Gastroesophageal sphincter (tissue), 4 donors: ENCODE data around the gene CENPB. TPM values are rescaled to one million over a fixed set of nuclear protein-coding genes. Genes with fewer than 3 reads are reported as not detected.

ENCODE experiments used
- ATAC-seq: fragments of 150-250 bp; one replicate; pipeline ENCODE4 v1.9.1; 2016; ENCODE audit warnings: mild to moderate bottlenecking, moderate library complexity
- H3K27ac ChIP-seq, 4 donors: fragments of 200-600 bp; sonication (generic) in 3 of 4; 1 replicate in 3 of 4; 2 replicates in 1 of 4; pipeline ENCODE4 v1.5.1; 2016 to 2019
- H3K27me3 ChIP-seq: fragments of 200-600 bp; sonication (generic); one replicate; pipeline ENCODE4 v1.5.1; 2019
- H3K36me3 ChIP-seq, 2 donors: fragments of 200-600 bp; sonication (generic); one replicate each; pipeline ENCODE4 v1.5.1; 2019; ENCODE audit warnings: control low read depth in 1 of 2
- H3K4me1 ChIP-seq, 3 donors: fragments of 200-600 bp; sonication (generic); 1 replicate in 2 of 3; 2 replicates in 1 of 3; pipeline ENCODE4 v1.5.1; 2016 to 2019; ENCODE audit warnings: control low read depth in 2 of 3
- H3K4me3 ChIP-seq, 2 donors: fragments of 200-600 bp; sonication (generic); one replicate each; pipeline ENCODE4 v1.5.1; 2019; ENCODE audit warnings: mild to moderate bottlenecking in 1 of 2, moderate library complexity in 1 of 2
- H3K9me3 ChIP-seq, 3 donors: fragments of 200-600 bp; sonication (generic); one replicate each; pipeline ENCODE4 v1.5.1; 2017 to 2019; ENCODE audit warnings: control low read depth in 2 of 3
- CTCF ChIP-seq, 4 experiments: fragments of 200-600 bp in 2 of 4; fragments of 450-650 bp in 2 of 4; sonication (generic) in 1 of 4; IDR thresholded peaks; one replicate each; pipeline ENCODE4 v1.5.1; 2017 to 2019; ENCODE audit warnings: antibody characterized with exemption in 4 of 4, mild to moderate bottlenecking in 2 of 4, moderate library complexity in 2 of 4
- EP300 ChIP-seq: sonication (generic); formaldehyde crosslinking; IDR thresholded peaks from one replicate; pipeline ENCODE4 v1.6.1; 2017; ENCODE audit warnings: antibody characterized with exemption, mild to moderate bottlenecking
- POLR2A ChIP-seq, 2 donors: fragments of 450-650 bp; IDR thresholded peaks; one replicate each; pipeline ENCODE4 v1.6.1; 2017; ENCODE audit warnings: antibody characterized with exemption in 2 of 2, mild to moderate bottlenecking in 2 of 2, moderate library complexity in 1 of 2
- POLR2AphosphoS5 ChIP-seq: sonication (generic); formaldehyde crosslinking; IDR thresholded peaks from one replicate; pipeline ENCODE4 v1.6.1; 2017; ENCODE audit warnings: antibody characterized with exemption
- WGBS, 2 donors: methylation state at CpG; one replicate each; pipeline ENCODE4 v1.1.5; 2018; ENCODE audit warnings: low coverage in 1 of 2; 5-methylcytosine and 5-hydroxymethylcytosine counted together
- total RNA-seq, 4 donors: library from RNA; depleted of rRNA; stranded (reverse); fragments of >200 nt; gene quantifications; one replicate each; pipeline ENCODE4 v1.1.0, GENCODE V29; 2016

The CENPB gene
- total RNA-seq, 4 donors from 2014 or later, result 134 to 200 (median 139) TPM

- Histone ChIP-seq H3K36me3 (peaks cover 0 to 22% of the 10 kb centered on the region in 2 donors), H3K27ac (peak overlapping the region in 2 of 4 donors; percentile 43 to 88), H3K27me3 (no peaks in the 10 kb centered on the region), H3K4me3 (peak overlapping the region in 1 of 2 donors; percentile 75), H3K9me3 (no peaks in the 10 kb centered on the region), H3K4me1 (peaks cover 2 to 56% (median 31%) of the 10 kb centered on the region in 3 donors)
- TF ChIP-seq CTCF (IDR thresholded peaks at IDR 0.05) (no peak), POLR2AphosphoS5 (no peak), EP300 (no peak), POLR2A (IDR thresholded peaks at IDR 0.05) (no peak)
- 58 to 64% methylated on average over 5 of the region's 5 CpGs for WGBS, 2 donors
- ATAC-seq, result no peak
Measured at GRCh38 chr20:3787324-3788014, 929 bp upstream of the CENPB start.

DNA sequence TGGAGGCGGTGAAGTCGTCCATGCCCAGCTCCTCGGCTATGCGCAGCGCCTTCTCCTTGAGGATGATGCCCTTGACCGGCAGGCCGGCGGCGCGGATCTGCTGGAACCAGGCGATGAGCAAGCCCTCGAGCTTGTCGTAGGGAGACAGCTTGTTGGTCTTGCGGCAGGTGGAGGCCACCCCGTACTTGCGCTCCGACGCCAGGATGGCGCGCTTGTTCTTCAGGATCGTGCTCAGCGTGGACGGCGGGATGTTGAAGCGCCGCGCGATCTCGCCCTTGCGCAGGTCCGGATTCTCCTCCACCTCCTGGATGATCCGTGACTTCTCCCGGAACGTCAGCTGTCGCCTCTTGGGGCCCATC, 435 bp downstream of the CENPB start:
- H3K9me3 ChIP-seq, result no peaks in the 10 kb centered on the region
- peak overlapping the region; percentile 21 to 88 (median 84) for H3K27ac ChIP-seq
- peak overlapping the region; percentile 42 to 75 for H3K4me3 ChIP-seq
- H3K27me3 ChIP-seq, result no peaks in the 10 kb centered on the region
- no peak for TF ChIP-seq CTCF (IDR thresholded peaks at IDR 0.05)
- no peak for TF ChIP-seq EP300
- no peak for TF ChIP-seq POLR2AphosphoS5
- TF ChIP-seq POLR2A (IDR thresholded peaks at IDR 0.05), result no peak
- no CpG with 5 or more reads among the region's 35 CpGs for WGBS, 2 donors
- ATAC-seq, result peak; percentile 44
- peaks cover 2 to 66% (median 31%) of the 10 kb centered on the region in 3 donors for H3K4me1 ChIP-seq
- H3K36me3 ChIP-seq, result peaks cover 0 to 23% of the 10 kb centered on the region in 2 donors

DNA sequence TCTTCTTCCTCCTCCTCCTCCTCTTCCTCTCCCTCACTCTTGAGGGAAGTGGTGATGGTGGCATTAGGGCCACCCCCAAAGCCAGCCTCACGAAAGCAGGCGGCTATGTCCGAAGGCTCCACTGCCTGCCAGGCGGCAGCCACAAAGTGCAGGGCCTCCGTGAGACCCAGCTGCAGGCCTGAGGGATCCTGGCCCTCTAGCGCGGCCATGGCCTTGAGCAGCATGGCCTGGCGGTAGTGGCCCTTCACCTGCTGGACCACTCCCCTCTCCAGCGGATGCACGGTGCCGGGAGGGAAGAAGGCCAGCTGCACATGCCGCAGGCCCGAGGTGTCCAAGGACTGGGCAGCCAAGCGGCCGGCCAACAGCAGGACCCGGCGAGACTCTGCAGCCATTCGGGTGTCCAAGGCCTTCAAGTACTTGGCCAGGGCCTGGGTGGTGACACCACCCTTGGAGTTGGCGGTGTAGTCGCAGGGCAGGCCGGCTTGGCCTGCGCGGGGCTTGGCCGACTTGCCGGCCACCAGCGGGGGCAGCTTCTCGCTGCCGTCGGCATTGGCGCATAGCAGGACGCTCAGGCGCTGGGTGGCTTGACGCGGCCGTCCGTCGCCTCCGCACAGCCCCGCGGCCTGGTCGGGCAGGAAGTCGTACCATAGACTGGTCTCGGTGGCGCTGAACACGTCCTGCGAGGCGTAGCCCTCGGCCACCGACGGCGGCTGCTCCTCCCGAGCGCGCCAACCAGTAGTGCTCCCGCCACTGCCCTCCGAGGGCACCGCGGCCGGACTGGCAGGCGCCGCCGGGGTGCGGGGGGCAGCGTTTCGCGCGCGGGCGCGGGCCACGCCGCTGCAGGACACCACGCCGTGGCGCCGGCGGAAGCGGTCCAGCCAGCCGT, 1.1 kb downstream of the CENPB start:
- Histone ChIP-seq H3K27me3 (no peaks in the 10 kb centered on the region), H3K4me1 (peaks cover 2 to 73% (median 31%) of the 10 kb centered on the region in 3 donors), H3K36me3 (peaks cover 0 to 23% of the 10 kb centered on the region in 2 donors), H3K27ac (peak overlapping the region; percentile 21 to 88 (median 84)), H3K9me3 (no peaks in the 10 kb centered on the region), H3K4me3 (peak overlapping the region; percentile 42 to 75)
- ATAC-seq, result no peak
- peak in 1 of 2 donors; percentile 6 for TF ChIP-seq POLR2A (IDR thresholded peaks at IDR 0.05)
- no peak for TF ChIP-seq CTCF (IDR thresholded peaks at IDR 0.05)
- no CpG with 5 or more reads among the region's 79 CpGs for whole genome bisulfite sequencing, 2 donors

DNA sequence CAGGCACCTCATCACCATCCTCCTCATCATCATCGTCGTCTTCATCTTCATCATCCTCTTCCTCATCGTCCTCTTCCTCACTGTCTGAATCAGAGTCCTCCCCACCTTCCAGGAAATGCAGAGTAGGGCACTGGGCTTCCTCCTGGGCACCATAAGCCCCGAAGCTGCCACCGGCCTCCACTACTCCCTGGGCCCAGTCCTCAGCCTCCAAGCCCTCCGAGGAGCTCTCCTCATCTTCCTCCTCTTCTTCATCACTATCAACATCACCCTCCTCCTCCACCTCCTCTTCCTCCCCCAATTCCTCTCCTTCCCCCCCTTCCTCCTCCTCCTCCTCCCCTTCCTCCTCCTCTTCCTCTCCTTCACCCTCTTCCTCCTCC, 1.7 kb downstream of the CENPB start:
- ATAC-seq, result no peak
- Histone ChIP-seq H3K9me3 (no peaks in the 10 kb centered on the region), H3K4me3 (peak overlapping the region in 1 of 2 donors; percentile 75), H3K27ac (peak overlapping the region in 3 of 4 donors; percentile 81 to 88 (median 87)), H3K36me3 (peaks cover 0 to 23% of the 10 kb centered on the region in 2 donors), H3K4me1 (peaks cover 2 to 74% (median 31%) of the 10 kb centered on the region in 3 donors), H3K27me3 (no peaks in the 10 kb centered on the region)
- 75 to 88% methylated on average over 6 of the region's 6 CpGs for WGBS, 2 donors
- TF ChIP-seq POLR2AphosphoS5 (no peak), CTCF (IDR thresholded peaks at IDR 0.05) (no peak), EP300 (no peak), POLR2A (IDR thresholded peaks at IDR 0.05) (no peak)
